Airway epithelial cell (primary cell): Measurements from ENCODE around the gene PPP4R3C. TPM values are rescaled to one million over a fixed set of nuclear protein-coding genes. Genes with fewer than 3 reads are reported as not detected.

Experiments
- total RNA-seq: library from RNA; depleted of rRNA; stranded (reverse); fragments of >200 nt; gene quantifications from 2 replicates; pipeline ENCODE4 v1.2.3, GENCODE V29; 2015

Gene PPP4R3C
- not detected in 2 replicates for total RNA-seq

GRCh38 chrX:27463187-27463586 is at the start of gene PPP4R3C:
TSS of gene PPP4R3C (minus strand) at chrX:27463341. CDS start at chrX:27463296, 45 bp downstream.

Other genes starting within 250 kb of the PPP4R3C start
- gene DCAF8L2, start 127.0 kb upstream of the PPP4R3C start, total RNA-seq = not detected in 2 replicates